HG03060 (cell line): ENCODE data around the gene MYO3B.

Source experiments
- ATAC-seq: cut with Tn5 transposase; IDR thresholded peaks from one replicate; pipeline ENCODE4 v1.9.1; 2021; ENCODE audit warnings: low read depth, moderate number of reproducible peaks; ENCODE audit not compliant: unreplicated experiment

MYO3B gene, protein sequence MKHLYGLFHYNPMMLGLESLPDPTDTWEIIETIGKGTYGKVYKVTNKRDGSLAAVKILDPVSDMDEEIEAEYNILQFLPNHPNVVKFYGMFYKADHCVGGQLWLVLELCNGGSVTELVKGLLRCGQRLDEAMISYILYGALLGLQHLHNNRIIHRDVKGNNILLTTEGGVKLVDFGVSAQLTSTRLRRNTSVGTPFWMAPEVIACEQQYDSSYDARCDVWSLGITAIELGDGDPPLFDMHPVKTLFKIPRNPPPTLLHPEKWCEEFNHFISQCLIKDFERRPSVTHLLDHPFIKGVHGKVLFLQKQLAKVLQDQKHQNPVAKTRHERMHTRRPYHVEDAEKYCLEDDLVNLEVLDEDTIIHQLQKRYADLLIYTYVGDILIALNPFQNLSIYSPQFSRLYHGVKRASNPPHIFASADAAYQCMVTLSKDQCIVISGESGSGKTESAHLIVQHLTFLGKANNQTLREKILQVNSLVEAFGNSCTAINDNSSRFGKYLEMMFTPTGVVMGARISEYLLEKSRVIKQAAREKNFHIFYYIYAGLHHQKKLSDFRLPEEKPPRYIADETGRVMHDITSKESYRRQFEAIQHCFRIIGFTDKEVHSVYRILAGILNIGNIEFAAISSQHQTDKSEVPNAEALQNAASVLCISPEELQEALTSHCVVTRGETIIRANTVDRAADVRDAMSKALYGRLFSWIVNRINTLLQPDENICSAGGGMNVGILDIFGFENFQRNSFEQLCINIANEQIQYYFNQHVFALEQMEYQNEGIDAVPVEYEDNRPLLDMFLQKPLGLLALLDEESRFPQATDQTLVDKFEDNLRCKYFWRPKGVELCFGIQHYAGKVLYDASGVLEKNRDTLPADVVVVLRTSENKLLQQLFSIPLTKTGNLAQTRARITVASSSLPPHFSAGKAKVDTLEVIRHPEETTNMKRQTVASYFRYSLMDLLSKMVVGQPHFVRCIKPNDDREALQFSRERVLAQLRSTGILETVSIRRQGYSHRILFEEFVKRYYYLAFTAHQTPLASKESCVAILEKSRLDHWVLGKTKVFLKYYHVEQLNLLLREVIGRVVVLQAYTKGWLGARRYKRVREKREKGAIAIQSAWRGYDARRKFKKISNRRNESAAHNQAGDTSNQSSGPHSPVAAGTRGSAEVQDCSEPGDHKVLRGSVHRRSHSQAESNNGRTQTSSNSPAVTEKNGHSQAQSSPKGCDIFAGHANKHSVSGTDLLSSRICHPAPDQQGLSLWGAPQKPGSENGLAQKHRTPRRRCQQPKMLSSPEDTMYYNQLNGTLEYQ (N-terminal part only)

DNA sequence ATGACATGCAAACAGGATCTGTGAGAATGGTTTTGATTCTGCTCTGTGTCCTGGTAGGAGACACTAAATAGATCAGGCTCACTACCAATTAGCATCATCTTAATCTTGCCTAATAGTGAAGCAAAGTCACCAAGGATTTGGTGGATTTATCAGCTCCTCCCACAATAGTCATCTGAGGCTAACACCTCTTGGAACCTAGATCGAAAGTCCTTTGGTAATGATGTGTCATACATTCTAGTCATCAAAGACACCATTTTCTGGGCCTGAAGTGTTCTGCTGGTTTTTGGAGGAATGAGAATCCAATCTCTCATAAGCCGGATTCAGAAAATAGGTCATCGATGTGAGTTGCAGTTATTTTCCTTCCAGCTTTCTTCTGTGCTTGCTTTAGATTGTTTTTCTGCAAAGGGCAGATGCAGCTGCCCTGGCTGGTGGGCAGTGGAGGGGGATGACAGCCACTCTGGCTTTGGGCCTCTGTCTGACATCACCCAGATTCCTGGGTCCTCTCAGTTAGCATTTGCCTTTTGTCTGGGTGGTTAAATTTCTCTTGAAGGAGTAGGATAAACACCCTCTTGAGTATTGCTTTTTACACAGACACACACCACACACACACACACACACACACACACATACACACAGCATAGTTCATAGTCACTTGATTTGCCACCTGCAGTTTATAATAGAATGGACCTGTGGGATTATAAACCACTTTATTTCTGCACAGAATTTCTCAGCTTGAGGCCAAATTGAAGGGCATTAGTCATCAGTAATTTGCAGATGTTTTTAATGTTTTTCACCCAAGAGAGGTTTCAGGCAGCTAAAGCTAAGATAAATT is at the start of gene MYO3B:
Gene MYO3B, plus strand, starts transcription at position 198 of the 832 bp plus-strand sequence. Its CDS starts 141 bp downstream, at position 339.
- no peak for ATAC-seq

DNA sequence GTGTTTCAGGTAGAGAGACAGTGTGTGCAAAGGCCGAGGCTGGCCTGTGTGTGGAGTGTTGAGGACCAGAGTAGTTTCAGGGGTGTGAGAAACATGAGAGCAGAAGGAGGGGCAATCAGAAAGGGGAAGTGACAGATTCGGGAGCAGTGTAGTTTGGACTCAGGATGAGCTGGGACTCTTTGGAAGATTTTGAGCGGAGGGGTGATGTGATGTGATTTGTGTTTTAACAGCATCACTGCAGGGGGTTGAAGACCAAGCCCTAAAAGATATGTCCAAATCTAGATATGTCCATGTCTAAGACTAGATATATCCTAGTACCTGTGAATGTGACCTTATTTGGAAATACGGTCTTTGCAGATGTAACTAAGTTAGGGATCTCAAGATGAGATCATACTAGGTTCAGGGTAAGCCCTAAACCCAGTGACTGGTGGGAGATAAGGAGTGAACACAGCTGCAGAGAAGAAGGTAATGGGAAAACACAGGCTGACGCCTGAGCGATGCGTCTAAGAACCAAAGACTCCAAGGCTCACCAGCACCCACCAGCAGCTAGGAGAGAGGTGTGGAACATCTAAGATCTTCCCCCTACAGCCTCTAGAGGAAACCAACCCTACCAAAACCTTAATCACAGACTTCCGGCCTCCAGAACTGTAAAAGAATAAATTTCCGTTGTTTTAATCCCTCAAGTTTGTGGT is 38.5 kb upstream of the MYO3B start:
- no peak for ATAC-seq

DNA sequence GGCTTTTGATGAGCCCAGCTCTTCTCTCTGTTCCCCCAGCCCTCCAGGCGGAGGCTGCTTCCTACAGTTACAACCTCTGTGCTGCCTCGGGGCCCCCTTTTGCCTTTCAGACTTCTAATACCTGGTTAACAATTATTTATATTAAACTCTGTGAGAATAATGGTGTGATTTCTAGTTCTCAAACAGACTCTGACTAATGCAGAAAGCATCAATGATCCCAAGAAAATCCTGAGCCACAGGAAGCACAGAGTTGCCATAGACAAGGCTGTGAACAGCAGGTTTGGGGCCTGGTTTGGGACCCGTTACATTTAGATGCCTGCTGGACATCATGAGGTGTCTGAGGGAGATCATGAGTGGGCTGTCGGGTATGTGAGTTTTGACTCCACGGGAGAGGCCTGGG is 37.4 kb upstream of the MYO3B start:
- ATAC-seq, result no peak

DNA sequence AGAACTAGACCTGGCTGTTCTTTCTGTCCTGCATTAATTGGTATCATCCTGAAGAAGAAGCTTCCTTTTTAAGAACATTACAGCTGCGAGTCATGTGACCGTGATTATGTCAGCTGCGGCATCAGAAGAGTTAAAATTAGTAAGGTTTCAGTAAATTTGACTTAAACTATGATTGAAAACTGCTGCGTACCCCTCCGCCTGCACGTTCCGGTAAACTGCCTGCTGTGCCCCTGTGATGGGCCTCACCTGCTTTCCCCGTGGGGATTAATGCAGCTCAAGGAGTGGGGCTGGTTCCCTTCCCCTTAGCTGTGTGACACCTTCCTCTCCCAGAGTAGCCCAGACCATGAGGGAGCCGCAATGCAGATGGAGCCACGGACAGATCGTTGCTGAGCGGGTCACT is 36.1 kb upstream of the MYO3B start:
- ATAC-seq, result no peak

DNA sequence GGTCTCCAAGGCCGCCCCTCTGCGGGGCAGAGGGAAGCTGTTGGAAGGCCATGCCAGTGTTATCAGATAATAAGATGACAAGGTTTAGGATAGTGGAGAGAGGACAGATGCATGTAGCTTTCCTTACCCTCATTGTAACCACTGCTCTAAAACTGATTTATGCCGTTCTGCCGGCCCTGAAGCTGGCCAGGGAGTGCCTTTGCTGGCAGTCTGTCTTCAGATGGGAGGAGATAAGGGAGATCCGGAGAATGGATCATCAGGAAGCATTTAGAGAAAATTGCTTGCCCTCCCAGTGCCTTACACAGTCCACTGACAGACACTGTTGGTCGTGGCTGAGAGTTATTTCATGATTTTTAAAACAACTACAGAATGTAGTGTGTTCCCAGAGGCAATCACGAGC is 35.4 kb upstream of the MYO3B start:
- no peak for ATAC-seq

DNA sequence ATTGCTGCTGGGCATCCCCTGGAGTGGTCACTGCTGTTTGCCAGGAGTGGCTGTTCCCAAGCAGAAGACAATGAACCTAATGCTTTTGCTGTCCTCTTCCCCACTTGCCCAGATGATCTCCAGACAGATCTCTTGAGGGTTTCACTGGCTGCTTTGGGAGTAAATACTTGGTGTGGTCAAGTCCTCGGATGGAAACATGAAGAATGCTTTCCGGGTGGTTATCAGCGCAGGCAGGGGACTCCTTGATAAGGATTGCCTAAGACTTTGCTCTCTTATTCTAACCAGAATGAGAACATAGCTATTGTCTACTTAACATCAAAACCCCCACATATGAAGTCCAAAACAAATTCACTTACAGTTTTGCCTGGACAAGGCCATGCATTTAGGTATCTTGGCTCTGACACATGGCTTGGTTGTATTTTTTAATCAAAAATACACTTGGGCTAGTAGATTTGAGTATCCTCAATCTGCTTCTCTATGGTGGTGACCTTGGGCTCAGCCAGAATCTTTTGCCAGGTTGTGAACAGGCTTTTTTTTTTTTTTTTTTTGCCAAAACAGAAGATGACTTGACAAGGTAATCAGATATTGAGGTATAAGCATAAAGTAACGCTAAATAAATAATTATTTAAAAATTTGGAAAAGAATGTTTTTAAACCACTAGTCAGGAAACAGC is 34.8 kb upstream of the MYO3B start:
- no peak for ATAC-seq

DNA sequence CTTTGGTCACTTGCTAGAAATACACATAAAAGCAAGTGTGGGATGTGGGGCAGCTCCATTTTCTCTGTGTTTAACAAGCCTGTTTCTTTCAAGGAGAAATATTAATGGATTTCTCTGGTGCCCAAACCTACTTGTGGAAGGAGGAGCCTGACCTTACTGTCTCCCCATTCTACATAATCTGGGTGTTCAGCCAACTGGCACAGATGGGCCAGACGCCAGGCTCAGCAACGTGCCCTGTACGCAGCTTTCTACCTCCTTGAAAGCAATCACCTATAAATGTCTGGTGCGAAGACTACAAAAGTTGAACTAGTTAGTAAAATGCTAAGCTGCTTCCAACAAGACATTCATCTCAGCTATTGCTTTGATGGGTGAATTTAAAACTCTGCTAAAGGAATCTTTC is 33.2 kb upstream of the MYO3B start:
- no peak for ATAC-seq

DNA sequence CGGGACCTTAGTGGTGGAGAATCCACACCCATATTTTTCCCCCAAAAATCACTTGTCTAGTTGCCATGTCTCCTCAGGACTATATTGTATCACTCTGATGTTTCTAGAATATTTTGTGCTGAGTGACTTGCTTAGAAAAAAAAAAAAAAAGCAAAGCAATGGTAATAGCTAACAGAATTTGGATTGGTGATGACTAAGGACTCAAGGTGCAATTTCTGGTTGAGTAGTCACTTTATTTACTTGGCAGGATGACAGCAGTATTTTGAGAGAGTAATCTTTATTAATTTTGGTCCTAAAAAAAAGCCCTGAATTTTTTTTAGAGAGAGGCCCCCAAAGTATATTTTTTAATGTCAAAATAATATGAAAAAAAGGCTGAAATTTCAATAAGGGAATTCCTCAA is 32.8 kb upstream of the MYO3B start:
- no peak for ATAC-seq

DNA sequence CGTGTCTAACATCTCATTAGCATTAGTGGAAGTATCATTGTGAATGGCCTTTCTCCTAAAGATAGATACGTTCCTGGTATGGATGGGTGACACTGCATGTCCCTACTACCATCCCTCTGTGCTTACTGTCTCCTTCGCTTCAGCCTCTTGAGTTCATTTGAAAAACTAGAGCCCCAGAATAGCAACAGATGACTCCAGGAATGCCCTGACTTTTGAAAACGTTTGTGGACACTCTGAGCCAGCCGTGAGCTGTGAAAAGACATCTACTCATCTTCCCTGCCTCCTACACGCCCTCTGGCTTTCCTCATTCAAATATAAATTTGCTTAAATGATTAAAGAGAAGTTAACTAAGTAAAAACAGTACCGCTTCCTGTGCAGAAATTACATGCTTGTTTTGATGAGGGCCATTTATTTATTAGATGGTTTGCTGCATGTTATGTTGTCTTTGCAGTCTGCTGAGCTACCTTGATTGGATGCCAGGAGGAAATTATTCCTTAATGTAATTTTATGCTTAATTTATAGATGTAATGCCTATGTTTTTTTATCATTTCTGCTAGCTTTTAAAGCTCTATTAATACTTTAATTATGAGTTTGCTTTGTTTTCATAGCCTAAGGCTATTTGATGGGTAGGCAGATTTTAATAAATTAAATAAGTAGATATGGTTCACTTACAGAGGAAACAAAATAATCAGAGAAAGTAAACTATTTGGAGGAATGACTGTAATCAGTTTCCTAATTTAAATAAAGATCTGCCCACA is 32.1 kb upstream of the MYO3B start:
- ATAC-seq, result no peak

DNA sequence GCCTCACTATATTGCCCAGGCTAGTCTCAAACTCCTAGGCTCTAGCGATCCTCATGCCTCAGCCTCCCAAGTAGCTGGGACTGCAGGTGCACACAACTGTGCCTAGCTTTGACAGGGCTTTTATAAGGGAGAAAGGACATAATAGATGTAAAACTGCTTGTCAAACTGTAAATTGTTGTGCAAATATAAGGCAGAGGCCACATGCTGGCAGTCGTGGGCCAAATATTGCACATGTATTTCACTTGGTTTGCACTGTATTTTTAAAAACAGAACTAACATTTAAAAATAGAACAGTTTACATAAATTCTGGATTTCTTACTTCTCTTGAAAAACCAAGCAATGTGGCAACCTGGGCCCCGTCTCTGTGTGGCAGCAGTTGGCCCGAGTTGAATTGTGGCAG is 31.2 kb upstream of the MYO3B start:
- ATAC-seq, result no peak

DNA sequence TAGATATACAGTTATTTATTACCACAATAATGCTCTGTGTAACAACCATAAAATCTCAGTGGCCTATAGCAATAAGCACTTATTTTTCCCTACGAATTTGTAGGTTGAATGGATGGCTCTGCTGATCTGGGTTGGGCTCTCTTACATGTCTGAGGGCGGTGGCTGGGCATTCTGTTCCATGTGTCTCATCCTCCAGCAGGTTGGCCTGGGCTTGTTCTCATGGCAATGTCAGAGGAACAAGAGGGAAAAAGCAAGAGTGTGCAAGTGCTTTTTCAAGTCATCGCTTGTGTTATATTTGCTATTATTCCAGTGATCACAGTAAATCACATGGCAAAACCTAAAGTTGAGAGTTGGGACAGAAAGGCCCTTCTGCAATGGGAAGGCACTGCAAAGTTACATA is 30.4 kb upstream of the MYO3B start:
- ATAC-seq, result no peak

DNA sequence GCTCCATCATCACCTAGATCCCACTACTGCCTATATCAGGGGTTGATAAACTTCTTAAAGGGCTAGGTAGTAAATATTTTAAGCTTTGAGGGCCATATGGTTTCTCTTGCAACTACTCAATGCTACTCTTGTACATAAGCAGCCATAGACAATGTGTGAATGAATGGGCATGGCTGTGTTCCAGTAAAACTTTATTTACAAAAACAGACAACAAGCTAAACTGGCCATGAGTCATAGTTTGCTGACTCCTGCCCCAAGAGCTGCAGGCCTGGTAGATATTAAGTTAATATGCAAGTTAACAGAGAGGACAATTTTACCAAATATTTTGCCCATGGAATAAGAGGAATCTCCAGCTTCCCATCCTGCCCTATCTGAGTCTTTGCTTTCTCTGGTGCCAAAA is 29.8 kb upstream of the MYO3B start:
- ATAC-seq, result no peak

DNA sequence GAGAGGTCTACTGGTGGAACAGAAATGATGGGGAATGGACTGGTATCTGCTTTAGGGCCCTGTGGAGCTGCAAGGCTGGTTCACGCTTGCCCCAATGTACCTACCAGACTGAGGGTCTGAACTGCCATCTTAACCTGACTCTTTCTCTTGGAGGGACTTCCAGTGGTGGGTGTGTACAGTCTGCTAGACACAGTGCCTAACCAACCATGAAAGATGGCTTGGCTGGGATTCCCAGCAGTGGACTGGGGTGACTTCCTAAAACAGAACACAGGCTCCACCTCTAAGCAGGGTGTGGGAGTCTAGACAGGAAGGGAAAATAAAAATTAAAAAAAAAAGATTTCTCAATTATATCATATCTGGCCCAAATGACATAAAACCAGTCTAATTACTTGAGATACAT is 25.5 kb upstream of the MYO3B start:
- ATAC-seq, result no peak

DNA sequence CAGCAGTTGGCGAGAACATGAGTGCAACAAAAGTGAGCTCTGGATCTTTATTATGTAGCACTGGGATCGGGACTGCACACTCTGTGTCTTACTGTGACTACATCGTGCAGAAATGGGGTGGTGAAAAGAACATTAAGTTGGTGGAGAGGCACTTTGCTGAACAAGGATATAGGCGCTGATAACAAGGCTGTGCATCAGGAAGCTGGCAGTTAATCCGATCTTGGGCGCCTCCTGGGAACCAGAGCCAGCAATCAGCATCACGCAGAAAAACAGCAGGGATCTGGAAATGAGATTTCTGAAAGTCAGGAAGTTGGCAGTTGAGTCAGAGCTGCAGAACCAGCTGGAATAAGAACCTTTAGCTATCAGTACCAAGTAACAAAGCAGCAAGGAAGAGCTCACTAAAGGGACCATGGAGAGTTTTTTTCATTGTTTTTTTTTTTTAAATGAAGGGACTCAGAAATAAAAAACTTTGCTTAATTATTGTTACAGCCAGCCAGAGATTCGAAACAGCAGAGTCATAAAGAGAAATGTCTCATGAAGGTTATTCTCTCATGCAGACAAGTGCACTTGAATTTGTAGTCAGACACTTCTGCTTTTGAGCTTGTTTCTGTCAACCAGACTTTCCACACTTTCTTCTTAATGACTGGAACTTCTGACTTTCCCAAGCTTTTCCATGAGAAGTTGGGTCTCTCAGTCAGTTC is 22.8 kb upstream of the MYO3B start:
- no peak for ATAC-seq

DNA sequence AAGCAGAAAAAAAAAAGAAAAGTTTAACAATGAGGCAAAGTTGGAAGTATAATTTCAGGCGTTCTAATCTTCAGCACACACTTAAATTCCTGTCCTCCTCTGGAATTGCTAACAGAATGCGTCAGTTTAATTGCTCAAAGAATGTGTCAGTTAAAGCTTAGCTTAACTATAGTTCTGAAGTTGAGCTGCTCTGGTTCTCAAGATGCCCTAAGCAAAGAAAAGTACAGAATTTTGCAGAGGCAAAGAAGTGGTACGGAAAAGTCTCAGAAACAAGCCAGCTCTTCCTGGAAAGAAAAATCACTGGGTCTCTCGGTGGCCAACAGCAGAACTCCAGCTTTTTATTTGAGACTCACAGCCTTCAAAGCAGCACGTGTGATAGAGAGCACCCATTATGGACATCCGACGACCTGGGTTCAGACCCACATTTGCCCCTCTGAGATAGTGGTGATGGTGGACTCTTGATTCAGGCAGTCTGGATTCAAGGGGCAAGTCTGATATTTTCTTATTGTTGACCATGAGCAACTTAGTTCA is 22.2 kb upstream of the MYO3B start:
- no peak for ATAC-seq

DNA sequence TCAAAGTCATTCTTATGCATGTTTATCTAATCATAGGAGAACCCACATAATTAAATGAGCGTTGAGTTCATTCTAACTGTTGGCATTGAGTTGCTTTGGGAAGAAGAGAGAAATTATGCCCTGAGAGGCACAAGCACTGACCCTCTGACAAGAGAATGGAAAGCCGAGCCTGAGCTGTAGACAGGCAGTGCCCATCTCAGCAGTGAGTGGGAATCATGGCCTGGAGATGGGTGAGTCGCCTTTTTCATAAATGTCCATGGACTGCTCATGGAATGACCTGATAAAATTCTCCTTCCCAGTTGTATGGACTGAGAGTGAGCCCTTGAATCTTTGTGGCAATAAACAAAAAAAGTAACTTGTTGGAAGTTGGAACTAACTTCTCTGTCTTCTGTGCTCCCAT is 21.4 kb upstream of the MYO3B start:
- ATAC-seq, result no peak

DNA sequence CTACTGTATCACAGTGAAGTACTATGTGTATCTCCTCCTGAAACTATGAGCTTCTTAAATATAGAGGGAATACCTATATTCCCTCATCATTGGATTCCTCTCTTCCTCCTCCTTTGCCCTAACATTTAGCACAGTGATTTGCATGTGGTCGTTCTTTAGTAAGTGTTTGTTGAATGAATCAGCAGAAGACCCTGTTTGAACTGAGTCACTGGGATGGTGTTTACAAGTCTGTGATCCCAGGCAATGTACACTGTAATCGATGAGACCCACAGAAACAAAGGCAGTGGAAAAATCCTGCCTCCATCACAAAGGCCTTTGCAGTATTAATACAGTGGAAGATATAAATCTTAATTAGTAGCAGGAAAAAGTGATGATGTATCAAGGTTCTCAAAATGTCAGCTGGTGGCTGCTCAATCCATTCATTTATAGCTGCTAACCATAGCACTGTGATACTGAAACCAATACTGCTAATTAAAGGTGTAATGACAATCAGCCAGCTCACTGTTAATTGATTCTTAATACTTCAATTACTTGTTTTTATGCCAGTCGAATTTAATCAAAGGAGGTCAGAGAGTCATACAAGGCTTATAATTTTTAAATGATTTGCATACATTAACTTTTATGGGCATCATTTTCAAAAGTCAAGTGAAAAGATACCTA is 20.8 kb upstream of the MYO3B start:
- no peak for ATAC-seq
